OCI-LY3 (cell line): Measurements from ENCODE around the gene ADD2.

Source experiments
- EZH2phosphoT487 ChIP-seq: fragments of 200-600 bp; shearing (Covaris generic); IDR thresholded peaks from 2 replicates; pipeline ENCODE4 v1.6.1; 2018; ENCODE audit warnings: antibody characterized with exemption, mixed run types, low read depth
- TF ChIP-seq, protein P1 (sequence below): fragments of 200-600, 300-600 bp; sonication (generic); IDR thresholded peaks from 2 replicates; pipeline ENCODE4 v1.5.1; 2014; ENCODE audit warnings: antibody characterized with exemption, low read length, low read depth

DNA sequence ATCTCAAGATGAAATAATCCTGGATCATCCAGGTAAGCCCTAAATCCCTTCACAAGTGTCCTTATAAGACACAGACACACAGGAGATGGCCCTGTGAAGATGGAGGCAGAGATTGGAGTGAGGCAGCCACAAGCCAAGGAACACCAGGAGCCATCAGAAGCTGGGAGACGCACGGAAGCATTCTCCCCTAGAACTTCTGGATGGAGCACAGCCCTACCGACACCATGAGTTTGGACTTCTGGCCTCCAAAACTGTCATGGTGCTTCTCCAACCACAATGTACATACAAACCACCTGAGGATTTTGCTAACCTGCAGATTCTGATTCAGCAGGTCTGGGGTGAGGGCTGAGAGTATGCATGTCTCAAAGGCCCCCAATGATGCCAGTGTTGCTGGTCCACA lies 42.5 kb downstream of the ADD2 start:
- TF ChIP-seq, protein P1, sequence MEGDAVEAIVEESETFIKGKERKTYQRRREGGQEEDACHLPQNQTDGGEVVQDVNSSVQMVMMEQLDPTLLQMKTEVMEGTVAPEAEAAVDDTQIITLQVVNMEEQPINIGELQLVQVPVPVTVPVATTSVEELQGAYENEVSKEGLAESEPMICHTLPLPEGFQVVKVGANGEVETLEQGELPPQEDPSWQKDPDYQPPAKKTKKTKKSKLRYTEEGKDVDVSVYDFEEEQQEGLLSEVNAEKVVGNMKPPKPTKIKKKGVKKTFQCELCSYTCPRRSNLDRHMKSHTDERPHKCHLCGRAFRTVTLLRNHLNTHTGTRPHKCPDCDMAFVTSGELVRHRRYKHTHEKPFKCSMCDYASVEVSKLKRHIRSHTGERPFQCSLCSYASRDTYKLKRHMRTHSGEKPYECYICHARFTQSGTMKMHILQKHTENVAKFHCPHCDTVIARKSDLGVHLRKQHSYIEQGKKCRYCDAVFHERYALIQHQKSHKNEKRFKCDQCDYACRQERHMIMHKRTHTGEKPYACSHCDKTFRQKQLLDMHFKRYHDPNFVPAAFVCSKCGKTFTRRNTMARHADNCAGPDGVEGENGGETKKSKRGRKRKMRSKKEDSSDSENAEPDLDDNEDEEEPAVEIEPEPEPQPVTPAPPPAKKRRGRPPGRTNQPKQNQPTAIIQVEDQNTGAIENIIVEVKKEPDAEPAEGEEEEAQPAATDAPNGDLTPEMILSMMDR = no peak
- no peak for TF ChIP-seq EZH2phosphoT487
